IMR-90 (cell line): ENCODE data around the gene GCK.

Experiments used
- BHLHE40 ChIP-seq: fragments of 150-350 bp; IDR thresholded peaks from 2 replicates; pipeline ENCODE4 v1.6.1; 2016; ENCODE audit warnings: mild to moderate bottlenecking, low read depth, low read length
- FOS ChIP-seq: fragments of 150-350 bp; IDR thresholded peaks from 2 replicates; pipeline ENCODE4 v1.6.1; 2016; ENCODE audit warnings: low read depth, low read length
- MAZ ChIP-seq: IDR thresholded peaks from 2 replicates; pipeline ENCODE4 v1.6.1; 2012; ENCODE audit warnings: low read depth, mild to moderate bottlenecking, low read length, improper control_type of control experiment, moderate library complexity, borderline replicate concordance
- NFE2L2 ChIP-seq: fragments of 150-350 bp; IDR thresholded peaks from 2 replicates; pipeline ENCODE4 v1.6.1; 2016; ENCODE audit warnings: low read depth, mild to moderate bottlenecking, low read length
- POLR2A ChIP-seq: IDR thresholded peaks from 2 replicates; pipeline ENCODE4 v1.6.1; 2012; ENCODE audit warnings: mild to moderate bottlenecking, low read depth, low read length
- TF ChIP-seq, protein P1 (sequence below): conservative IDR thresholded peaks from 2 replicates; pipeline ENCODE4 v1.5.1; 2012; ENCODE audit warnings: mild to moderate bottlenecking, low read depth, low read length, improper control_type of control experiment

DNA sequence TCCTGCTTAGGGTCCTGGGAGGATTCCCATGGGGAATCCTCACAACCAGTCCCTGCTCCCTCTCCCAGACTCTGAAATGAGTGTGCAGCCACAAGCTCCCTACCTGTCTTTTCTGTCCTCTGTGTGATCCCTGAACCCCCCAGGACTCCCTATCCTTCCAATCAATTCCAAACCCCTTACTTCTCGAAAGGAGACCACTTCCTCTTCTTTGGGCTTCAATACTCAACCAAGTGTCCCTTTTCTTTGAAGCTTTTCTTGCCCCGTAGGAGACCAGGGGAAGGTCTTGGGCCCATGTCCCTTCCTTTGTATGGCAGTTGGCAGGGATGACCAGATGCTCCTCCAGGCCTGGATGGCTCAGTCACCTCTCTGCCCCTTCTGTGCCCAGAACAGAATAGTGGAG, 83.4 kb downstream of the GCK start:
- TF ChIP-seq POLR2A (no peak), FOS (no peak), BHLHE40 (no peak), MAZ (no peak), NFE2L2 (no peak)
- TF ChIP-seq, protein P1, sequence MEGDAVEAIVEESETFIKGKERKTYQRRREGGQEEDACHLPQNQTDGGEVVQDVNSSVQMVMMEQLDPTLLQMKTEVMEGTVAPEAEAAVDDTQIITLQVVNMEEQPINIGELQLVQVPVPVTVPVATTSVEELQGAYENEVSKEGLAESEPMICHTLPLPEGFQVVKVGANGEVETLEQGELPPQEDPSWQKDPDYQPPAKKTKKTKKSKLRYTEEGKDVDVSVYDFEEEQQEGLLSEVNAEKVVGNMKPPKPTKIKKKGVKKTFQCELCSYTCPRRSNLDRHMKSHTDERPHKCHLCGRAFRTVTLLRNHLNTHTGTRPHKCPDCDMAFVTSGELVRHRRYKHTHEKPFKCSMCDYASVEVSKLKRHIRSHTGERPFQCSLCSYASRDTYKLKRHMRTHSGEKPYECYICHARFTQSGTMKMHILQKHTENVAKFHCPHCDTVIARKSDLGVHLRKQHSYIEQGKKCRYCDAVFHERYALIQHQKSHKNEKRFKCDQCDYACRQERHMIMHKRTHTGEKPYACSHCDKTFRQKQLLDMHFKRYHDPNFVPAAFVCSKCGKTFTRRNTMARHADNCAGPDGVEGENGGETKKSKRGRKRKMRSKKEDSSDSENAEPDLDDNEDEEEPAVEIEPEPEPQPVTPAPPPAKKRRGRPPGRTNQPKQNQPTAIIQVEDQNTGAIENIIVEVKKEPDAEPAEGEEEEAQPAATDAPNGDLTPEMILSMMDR, result no peak
